Neural cell (in vitro differentiated cells): ENCODE measurements around the gene CACNA1H. TPM values are rescaled to one million over a fixed set of nuclear protein-coding genes. Genes with fewer than 3 reads are reported as not detected.

ENCODE experiments used
- H2AFZ ChIP-seq: fragments of 200-600, 300-800 bp; sonication (generic), shearing (Covaris generic); 2 replicates; pipeline ENCODE4 v1.6.0; 2014; ENCODE audit warnings: low read depth, mild to moderate bottlenecking, antibody characterized with exemption, low read length, moderate library complexity
- H3F3A ChIP-seq: fragments of 200-600 bp; shearing (Covaris generic); 2 replicates; pipeline ENCODE4 v1.6.1; 2016; ENCODE audit warnings: mild to moderate bottlenecking, moderate library complexity, mixed read lengths, antibody characterized with exemption, low read length; ENCODE audit not compliant: insufficient read depth, poor library complexity, severe bottlenecking
- H3K27ac ChIP-seq: fragments of 200-600, 300-800 bp; sonication (generic), shearing (Covaris generic); 2 replicates; pipeline ENCODE4 v1.5.1; 2014; ENCODE audit warnings: mild to moderate bottlenecking, low read length, moderate library complexity
- H3K27me3 ChIP-seq: fragments of 300-800, 200-600 bp; sonication (generic), shearing (Covaris generic); 2 replicates; pipeline ENCODE4 v1.6.0; 2014; ENCODE audit warnings: mild to moderate bottlenecking, low read depth, low read length, moderate library complexity; ENCODE audit not compliant: insufficient read depth
- H3K36me3 ChIP-seq: fragments of 300-800, 200-600 bp; sonication (generic), shearing (Covaris generic); 2 replicates; pipeline ENCODE4 v1.5.1; 2014; ENCODE audit warnings: mild to moderate bottlenecking, antibody characterized with exemption, low read length, moderate library complexity; ENCODE audit not compliant: insufficient read depth
- H3K4me2 ChIP-seq: fragments of 300-800, 200-600 bp; sonication (generic), shearing (Covaris generic); 2 replicates; pipeline ENCODE4 v1.6.0; 2014; ENCODE audit warnings: mild to moderate bottlenecking, low read length
- H3K4me3 ChIP-seq: fragments of 300-800, 200-600 bp; sonication (generic), shearing (Covaris generic); 2 replicates; pipeline ENCODE4 v1.5.1; 2014; ENCODE audit warnings: mild to moderate bottlenecking, low read length, moderate library complexity
- H3K79me2 ChIP-seq: fragments of 200-600 bp; shearing (Covaris generic); replicated peaks from 2 replicates; pipeline ENCODE4 v1.6.0; 2014; ENCODE audit warnings: mild to moderate bottlenecking, low read length, moderate library complexity; ENCODE audit not compliant: insufficient read depth
- H3K9ac ChIP-seq: fragments of 300-800, 200-600 bp; sonication (generic), shearing (Covaris generic); 2 replicates; pipeline ENCODE4 v1.6.1; 2016; ENCODE audit warnings: mild to moderate bottlenecking, low read length, mixed read lengths
- H3K9me2 ChIP-seq: fragments of 200-600 bp; shearing (Covaris generic); 2 replicates; pipeline ENCODE4 v1.6.1; 2016; ENCODE audit warnings: mild to moderate bottlenecking, low read length, mixed read lengths; ENCODE audit not compliant: insufficient read depth
- H3K9me3 ChIP-seq: fragments of 200-600, 300-800 bp; sonication (generic), shearing (Covaris generic); 2 replicates; pipeline ENCODE4 v1.6.1; 2016; ENCODE audit warnings: mild to moderate bottlenecking, mixed run types, low read length, moderate library complexity, mixed read lengths
- H4K20me1 ChIP-seq: fragments of 200-600 bp; shearing (Covaris generic); 2 replicates; pipeline ENCODE4 v1.6.1; 2016; ENCODE audit warnings: mild to moderate bottlenecking, mixed run types; ENCODE audit not compliant: insufficient read depth
- CTCF ChIP-seq: fragments of 450-650 bp; IDR thresholded peaks from 2 replicates; pipeline ENCODE4 v1.5.1; 2014; ENCODE audit warnings: antibody characterized with exemption, mild to moderate bottlenecking, moderate library complexity; ENCODE audit not compliant: poor library complexity, severe bottlenecking
- EP300 ChIP-seq: fragments of 450-650 bp; conservative IDR thresholded peaks from 2 replicates; pipeline ENCODE4 v1.6.1; 2014; ENCODE audit warnings: antibody characterized with exemption, mild to moderate bottlenecking, moderate library complexity; ENCODE audit not compliant: poor library complexity, severe bottlenecking
- EZH2 ChIP-seq: fragments of 200-600, 300-800 bp; shearing (Covaris generic), sonication (generic); IDR thresholded peaks from 2 replicates; pipeline ENCODE4 v1.6.1; 2014; ENCODE audit warnings: antibody characterized with exemption, low read length, borderline replicate concordance, mild to moderate bottlenecking; ENCODE audit not compliant: insufficient read depth, poor library complexity, severe bottlenecking
- MXI1 ChIP-seq: fragments of 450-650 bp; conservative IDR thresholded peaks from 2 replicates; pipeline ENCODE4 v1.6.1; 2014; ENCODE audit warnings: antibody characterized with exemption, mild to moderate bottlenecking; ENCODE audit not compliant: poor library complexity, severe bottlenecking
- POLR2AphosphoS5 ChIP-seq: IDR thresholded peaks from 2 replicates; pipeline ENCODE4 v1.6.1; 2012
- RAD21 ChIP-seq: fragments of 450-650 bp; conservative IDR thresholded peaks from 2 replicates; pipeline ENCODE4 v1.6.1; 2014; ENCODE audit warnings: antibody characterized with exemption, mild to moderate bottlenecking, moderate library complexity
- REST ChIP-seq: IDR thresholded peaks from 2 replicates; pipeline ENCODE4 v1.6.1; 2012; ENCODE audit warnings: borderline replicate concordance
- SMC3 ChIP-seq: fragments of 450-650 bp; conservative IDR thresholded peaks from 2 replicates; pipeline ENCODE4 v1.6.1; 2014; ENCODE audit warnings: antibody characterized with exemption, mild to moderate bottlenecking, moderate library complexity; ENCODE audit not compliant: poor library complexity
- TAF1 ChIP-seq: IDR thresholded peaks from 2 replicates; pipeline ENCODE4 v1.6.1; 2012; ENCODE audit warnings: low read depth
- polyA plus RNA-seq: library from polyadenylated mRNA; depleted of rRNA; stranded (reverse); fragments of >200 nt; gene quantifications from 2 replicates; pipeline ENCODE4 v1.2.3, GENCODE V29; 2014

The CACNA1H gene
- polyA plus RNA-seq, 1 donor from 2014 or later: 27.7 TPM

- Histone ChIP-seq H3K79me2 (no peaks in the 10 kb centered on the region), H3K4me3 (no peak overlapping the region), H3K9me2 (no peaks in the 10 kb centered on the region), H4K20me1 (no peaks in the 10 kb centered on the region), H3K27me3 (no peaks in the 10 kb centered on the region), H3K27ac (no peak overlapping the region), H3K36me3 (no peaks in the 10 kb centered on the region), H3K9ac (no peak overlapping the region), H3K9me3 (no peaks in the 10 kb centered on the region), H3K4me2 (no peak overlapping the region), H2AFZ (no peak overlapping the region), H3F3A (no peaks in the 10 kb centered on the region)
- TF ChIP-seq POLR2AphosphoS5 (no peak), REST (no peak), MXI1 (no peak), TAF1 (no peak), EZH2 (no peak), RAD21 (no peak), CTCF (no peak), EP300 (no peak), SMC3 (no peak)
Measured at GRCh38 chr16:1108299-1109252, 44.3 kb upstream of the CACNA1H start.

DNA sequence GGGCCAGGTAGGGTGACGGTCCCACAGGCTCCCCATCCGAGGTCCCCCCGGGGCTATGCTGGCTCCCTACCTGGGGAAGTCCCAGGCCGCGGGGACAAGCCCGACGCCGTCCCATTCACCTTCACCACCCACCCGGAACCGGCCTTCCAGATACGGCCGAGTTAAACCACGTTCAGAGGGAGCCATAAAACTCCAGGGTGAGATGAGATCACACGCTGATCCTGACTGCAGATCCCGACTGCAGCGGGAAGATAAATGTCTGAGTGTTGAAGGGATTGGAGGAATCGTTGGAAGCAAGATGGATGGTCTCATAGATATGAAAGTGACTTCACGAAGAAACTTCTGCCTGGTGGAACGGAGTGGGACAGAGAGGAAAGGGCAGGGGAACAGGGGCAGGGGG is 43.3 kb upstream of the CACNA1H start:
- Histone ChIP-seq H3K27me3 (no peaks in the 10 kb centered on the region), H2AFZ (no peak overlapping the region), H3K9ac (no peak overlapping the region), H4K20me1 (no peaks in the 10 kb centered on the region), H3K4me2 (no peak overlapping the region), H3K9me2 (no peaks in the 10 kb centered on the region), H3K9me3 (no peaks in the 10 kb centered on the region), H3F3A (no peaks in the 10 kb centered on the region), H3K79me2 (no peaks in the 10 kb centered on the region), H3K36me3 (no peaks in the 10 kb centered on the region), H3K27ac (no peak overlapping the region), H3K4me3 (no peak overlapping the region)
- no peak for TF ChIP-seq EZH2
- TF ChIP-seq CTCF: no peak
- TF ChIP-seq REST: no peak
- TF ChIP-seq MXI1: no peak
- no peak for TF ChIP-seq TAF1
- no peak for TF ChIP-seq POLR2AphosphoS5
